22Rv1 (cell line): ENCODE measurements around the gene ALPI.

ENCODE experiments used
- H3K27ac ChIP-seq: fragments of 450-650 bp; 2 replicates; pipeline ENCODE4 v1.5.1; 2017
- CTCF ChIP-seq: fragments of 450-650 bp; IDR thresholded peaks from 2 replicates; pipeline ENCODE4 v1.5.1; 2017; ENCODE audit warnings: mild to moderate bottlenecking
- ZFX ChIP-seq: fragments of 450-650 bp; IDR thresholded peaks from 2 replicates; pipeline ENCODE4 v1.6.1; 2017; ENCODE audit warnings: antibody characterized with exemption, borderline replicate concordance

The ALPI gene

GRCh38 chr2:232492963-232493700, 37.2 kb downstream of the ALPI start:
- no peak for TF ChIP-seq ZFX
- no peak for TF ChIP-seq CTCF
- no peak overlapping the region for H3K27ac ChIP-seq

DNA sequence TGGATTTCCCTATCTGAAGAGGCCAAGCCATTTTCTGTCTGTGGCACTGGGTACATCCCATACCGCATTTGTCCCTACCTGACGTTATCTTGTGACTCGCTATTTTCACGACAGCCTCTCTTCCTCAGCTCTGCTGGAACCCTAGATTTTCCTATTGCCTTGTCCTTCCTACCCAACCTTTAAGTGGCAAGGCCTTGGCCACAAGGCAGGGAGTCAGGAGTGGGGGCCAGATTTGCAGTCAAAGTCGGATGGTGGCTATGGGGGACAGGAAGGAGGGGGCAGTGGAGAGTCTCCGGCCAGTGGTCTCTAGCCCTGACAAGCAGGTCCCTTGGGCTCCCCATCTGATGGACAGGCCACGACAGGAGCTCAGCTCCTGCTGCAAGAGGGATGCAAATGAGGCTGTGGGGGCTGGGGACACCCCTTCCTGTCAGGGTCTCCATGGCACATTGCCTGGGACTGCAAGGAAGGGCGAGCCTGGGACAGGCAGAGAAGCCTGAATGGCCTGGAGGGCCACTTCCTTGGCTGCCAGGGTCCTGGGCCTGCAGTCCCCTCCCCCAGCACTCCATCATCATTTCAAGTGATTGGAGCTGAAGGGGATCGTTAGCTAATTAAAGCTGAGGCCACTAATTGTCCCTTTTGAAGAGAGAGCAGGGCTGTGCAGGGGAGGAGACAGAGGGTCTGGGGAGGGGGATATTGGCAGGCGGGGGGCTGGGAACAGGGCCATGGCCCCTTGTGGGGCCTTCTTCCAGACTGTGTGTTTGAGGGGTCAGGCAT, 37.9 kb downstream of the ALPI start:
- H3K27ac ChIP-seq, result no peak overlapping the region
- TF ChIP-seq CTCF, result no peak
- no peak for TF ChIP-seq ZFX

DNA sequence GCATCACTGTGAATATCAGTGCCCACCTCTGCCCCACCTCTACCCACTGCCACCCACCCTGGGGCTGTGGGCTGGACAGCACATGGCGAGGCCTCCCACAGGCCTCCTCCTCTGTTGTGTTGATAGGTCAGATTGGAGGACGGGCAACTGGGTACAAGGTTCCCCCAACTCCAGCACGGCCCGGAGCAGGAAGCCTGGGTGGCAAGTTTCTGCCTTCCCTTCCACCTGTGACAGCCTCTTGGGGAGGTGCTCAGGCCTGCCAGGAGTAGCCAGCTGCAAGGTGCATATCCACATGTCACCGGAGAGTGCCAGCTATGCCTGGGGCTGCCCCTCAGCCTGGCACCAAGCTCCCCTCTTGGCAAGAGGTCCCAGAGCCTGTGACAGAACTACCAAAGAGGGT, 38.6 kb downstream of the ALPI start:
- TF ChIP-seq ZFX (no peak), CTCF (no peak)
- no peak overlapping the region for H3K27ac ChIP-seq

GRCh38 chr2:232495292-232495691, 39.3 kb downstream of the ALPI start:
- no peak overlapping the region for H3K27ac ChIP-seq
- TF ChIP-seq ZFX (no peak), CTCF (no peak)

DNA sequence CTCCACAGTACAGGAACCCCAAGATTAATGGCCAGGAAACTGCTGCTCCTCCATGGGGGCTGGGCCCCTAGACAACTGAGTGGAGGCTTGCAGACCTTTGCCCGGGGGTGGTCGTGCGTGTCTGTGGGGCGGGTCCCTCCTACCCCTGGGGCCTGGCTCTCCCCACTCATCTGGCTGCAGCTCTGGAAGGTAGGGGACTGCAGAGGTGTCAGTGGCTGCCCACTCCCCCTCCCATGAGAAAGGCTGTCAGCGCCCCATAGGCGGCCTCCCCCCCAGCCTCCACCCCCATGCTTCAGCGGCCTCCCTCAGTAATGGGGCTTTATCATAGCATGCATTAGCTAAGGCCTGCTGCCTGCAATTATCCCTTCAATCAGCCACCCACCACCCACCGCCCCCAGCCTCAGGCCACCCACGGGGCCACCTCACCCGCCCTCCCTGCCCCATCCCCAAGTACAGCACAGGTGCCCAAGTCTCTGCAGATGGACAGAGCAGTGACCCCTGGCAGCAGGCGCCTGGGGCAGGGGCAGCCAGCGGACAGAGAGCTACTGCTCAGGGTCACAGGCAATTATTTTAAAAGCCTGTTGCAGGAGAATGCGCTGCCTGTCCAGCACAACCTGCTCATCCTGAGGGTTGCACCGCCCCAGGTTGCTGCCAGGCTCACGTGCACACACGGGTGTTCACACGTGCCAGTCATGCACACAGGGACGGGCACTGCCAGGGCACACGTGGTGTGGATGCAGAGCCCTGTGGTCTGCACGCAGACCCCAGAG, 40.7 kb downstream of the ALPI start:
- H3K27ac ChIP-seq, result no peak overlapping the region
- no peak for TF ChIP-seq CTCF
- TF ChIP-seq ZFX, result no peak

DNA sequence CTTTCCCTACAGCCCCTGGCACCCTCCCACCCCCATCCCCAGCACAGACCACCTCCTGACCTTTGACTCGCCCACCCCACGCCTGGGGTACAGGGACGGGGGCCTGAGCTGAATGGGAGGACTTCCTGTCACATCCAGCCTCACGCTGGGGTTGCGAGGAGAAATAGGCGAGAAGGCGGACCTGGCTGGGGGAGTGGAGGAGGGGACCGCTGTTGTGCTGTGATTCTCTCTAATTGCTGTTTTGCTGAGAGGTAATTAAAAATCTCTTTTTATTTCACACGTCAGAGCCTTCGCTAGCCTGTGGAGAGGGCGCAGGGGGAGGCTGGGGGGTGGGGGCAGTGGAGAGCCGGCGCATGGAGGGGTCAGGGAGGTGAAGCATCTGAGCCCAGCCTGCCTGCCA, 41.4 kb downstream of the ALPI start:
- no peak for TF ChIP-seq ZFX
- TF ChIP-seq CTCF, result no peak

DNA sequence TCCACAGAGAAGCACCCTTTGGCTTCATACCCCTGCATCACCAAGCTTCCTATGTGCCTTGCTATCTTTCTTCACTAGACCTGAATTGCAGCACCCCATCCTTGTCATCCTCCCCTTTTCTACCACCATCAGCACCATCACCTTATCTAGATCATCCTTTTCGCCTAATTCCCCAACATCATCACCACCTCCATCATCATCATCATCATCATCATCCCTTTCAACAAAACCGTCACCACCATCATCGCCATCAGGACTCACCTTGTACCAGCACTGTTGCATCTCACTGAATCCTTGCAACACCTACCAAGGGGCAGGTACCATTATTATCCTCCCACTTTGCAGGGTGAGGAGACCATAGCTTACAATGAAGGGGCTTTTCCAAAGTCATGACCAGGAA, 42.5 kb downstream of the ALPI start:
- H3K27ac ChIP-seq, result no peak overlapping the region
- TF ChIP-seq CTCF (no peak), ZFX (no peak)

More for the DNA sequence above, 41.4 kb downstream of the ALPI start:
- no peak overlapping the region for H3K27ac ChIP-seq
